GM21528 (cell line): Measurements from ENCODE around the gene TMPRSS4.

Source experiments
- ATAC-seq: cut with Tn5 transposase; IDR thresholded peaks from one replicate; pipeline ENCODE4 v1.9.1; 2021; ENCODE audit warnings: mild to moderate bottlenecking, moderate library complexity; ENCODE audit not compliant: unreplicated experiment, low FRiP score

The TMPRSS4 gene

DNA sequence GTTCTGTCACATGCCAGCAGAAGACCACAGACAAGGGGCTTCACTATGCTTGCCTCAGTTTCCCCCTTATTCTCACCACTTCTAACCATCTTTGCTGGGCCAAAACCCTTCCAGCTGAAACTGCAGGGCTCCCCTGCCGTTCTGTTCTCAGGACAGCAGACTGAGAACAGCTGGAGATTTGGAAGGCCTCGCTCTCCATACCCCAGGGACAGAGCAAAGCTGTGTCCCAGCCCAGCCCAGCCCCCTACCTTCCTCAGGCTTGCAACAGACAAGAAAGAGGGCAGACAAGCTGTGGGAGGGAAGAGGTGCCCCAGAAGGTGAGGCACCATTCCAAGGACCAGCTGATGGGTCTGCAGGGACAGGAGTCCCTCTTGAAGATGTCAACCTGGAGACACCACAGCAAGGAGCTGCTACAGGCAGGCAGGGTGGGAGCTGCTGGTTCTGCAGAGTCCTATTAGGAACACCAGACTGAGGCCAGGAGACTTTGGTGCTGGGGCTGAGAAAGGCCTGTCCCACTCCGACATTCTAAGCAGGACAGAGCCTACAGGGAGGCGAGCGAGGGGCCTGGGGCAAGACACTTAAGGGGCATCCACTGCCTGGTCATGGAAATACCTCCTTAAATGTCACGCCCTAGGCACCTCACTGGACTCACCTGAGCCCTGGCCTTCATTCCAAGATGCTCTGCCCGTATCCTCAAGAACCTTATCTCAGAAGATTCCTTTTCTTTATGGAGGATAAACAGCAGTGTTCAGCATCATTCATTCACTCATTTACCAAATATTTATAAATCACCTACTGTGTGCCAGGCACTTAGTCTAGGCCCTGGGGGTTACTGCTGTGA is 92.6 kb downstream of the TMPRSS4 start:
- no peak for ATAC-seq

DNA sequence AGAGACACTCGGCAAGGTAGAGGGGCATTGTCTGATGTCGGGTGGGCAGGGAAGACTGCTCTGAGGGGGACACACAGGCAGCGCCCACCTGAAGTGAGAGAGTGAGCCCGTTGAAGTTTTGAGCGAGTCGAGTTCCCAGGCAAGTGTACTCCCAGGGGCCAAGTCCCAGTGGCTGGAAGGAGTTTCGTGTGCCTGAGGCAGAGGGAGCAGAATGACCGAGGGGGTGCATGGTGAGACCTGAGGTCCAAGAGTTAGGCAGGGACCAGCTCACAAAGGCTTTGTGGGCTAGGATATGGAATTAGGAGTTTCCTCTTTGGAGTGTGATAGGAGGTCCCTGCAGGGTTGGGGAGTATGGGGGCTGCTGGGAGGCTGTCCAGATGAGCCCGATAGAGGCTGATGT is 93.4 kb downstream of the TMPRSS4 start:
- ATAC-seq, result no peak

DNA sequence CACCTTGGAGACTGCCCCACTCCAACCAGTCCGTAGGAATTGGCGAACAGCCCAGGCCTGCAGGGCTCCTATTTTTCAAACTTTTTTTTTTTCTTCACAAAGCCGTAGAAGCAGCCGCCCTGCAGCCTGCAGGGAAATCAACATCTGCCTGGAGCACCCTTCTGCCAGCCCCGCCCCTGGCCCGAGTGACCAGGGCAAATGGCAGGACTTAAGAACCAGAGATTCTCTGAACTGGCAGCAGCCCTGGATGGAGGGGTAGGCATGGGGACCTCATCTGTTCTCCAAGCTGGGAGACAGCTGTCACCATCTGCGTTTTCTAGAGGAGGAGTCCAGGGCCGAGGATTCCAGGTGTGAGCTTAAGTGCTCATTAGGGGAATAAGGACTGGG is 94.0 kb downstream of the TMPRSS4 start:
- ATAC-seq, result no peak
